ENCODE results near the gene PIP4K2C. TPM values are rescaled to one million over a fixed set of nuclear protein-coding genes. Genes with fewer than 3 reads are reported as not detected.

Gene PIP4K2C
- total RNA-seq, 1 experiment from 2014 or later = 37.1 TPM

GRCh38 chr12:57604454-57604991 is 13.5 kb downstream of the PIP4K2C start, which contains the start of gene DTX3:
DTX3 (plus strand) TSS chr12:57604824; CDS start chr12:57606518, 1,694 bp downstream.
- peak within 1 kb of the TSS; percentile 90 for H3K4me3 Mint-ChIP-seq
- Histone ChIP-seq H3K9me3 (ENCODE audit: control insufficient read depth, low read depth, low read length) (no peaks in the 10 kb centered on the region), H2BK120ac (ENCODE audit: low read depth, low read length, poor library complexity, severe bottlenecking) (no peak within 1 kb of the TSS), H3K23ac (ENCODE audit: insufficient read length, low read depth, low read length) (no peak within 1 kb of the TSS), H3K56ac (ENCODE audit: insufficient read length, low read depth, low read length) (no peak within 1 kb of the TSS), H3K27me3 (ENCODE audit: insufficient read depth, low read length) (no peaks in the 10 kb centered on the region), H4K91ac (ENCODE audit: insufficient read length, low read depth, low read length) (no peak within 1 kb of the TSS), H3K14ac (ENCODE audit: insufficient read depth, low read length) (peak within 1 kb of the TSS; percentile 99), H4K5ac (ENCODE audit: insufficient read length, low read depth, low read length) (peak within 1 kb of the TSS; percentile 63), H2BK5ac (ENCODE audit: insufficient read length, low read length) (no peak within 1 kb of the TSS), H2BK12ac (ENCODE audit: insufficient read length, low read depth, low read length) (peak within 1 kb of the TSS; percentile 30), H3T11ph (ENCODE audit: low read length) (no peak within 1 kb of the TSS), H2BK20ac (ENCODE audit: low read depth, low read length, poor library complexity, severe bottlenecking) (peak within 1 kb of the TSS; percentile 32), H2AFZ (ENCODE audit: low read length) (no peak within 1 kb of the TSS), H3K18ac (ENCODE audit: insufficient read length, low read depth, low read length) (peak within 1 kb of the TSS; percentile 94), H2BK15ac (ENCODE audit: low read depth, low read length) (no peak within 1 kb of the TSS), H4K20me1 (ENCODE audit: control insufficient read depth, insufficient read depth, insufficient read length) (no peaks in the 10 kb centered on the region), H3K4me2 (ENCODE audit: insufficient read depth, insufficient read length, low read length) (peak within 1 kb of the TSS; percentile 89), H3K79me2 (ENCODE audit: insufficient read depth, low read length) (no peaks in the 10 kb centered on the region), H3K9ac (ENCODE audit: extremely low read depth, insufficient read length, low read length) (peak within 1 kb of the TSS; percentile 66), H3K23me2 (ENCODE audit: insufficient read length, low read depth, low read length, poor library complexity, severe bottlenecking) (peaks cover 17% of the 10 kb centered on the region), H4K8ac (replicated peaks; ENCODE audit: insufficient read length, low read depth, low read length) (no peak within 1 kb of the TSS), H3K79me1 (ENCODE audit: insufficient read depth, low read depth, low read length, poor library complexity, severe bottlenecking) (no peaks in the 10 kb centered on the region), H3K4me1 (ENCODE audit: insufficient read depth, low read length) (peaks cover 3% of the 10 kb centered on the region), H3K4ac (ENCODE audit: low read depth, low read length) (no peak within 1 kb of the TSS), H2AK5ac (ENCODE audit: insufficient read length, low read length) (no peak within 1 kb of the TSS), H3K27ac (ENCODE audit: insufficient read length, low read depth, low read length) (no peak within 1 kb of the TSS)
- WGBS (ENCODE audit: extremely low coverage, insufficient read length, low lambda C conversion rate) = no CpG with 5 or more reads among the region's 36 CpGs
- H3K36me3 Mint-ChIP-seq (ENCODE audit: insufficient read depth in 1 of 3, low read depth in 3 of 3) = peaks cover 9 to 57% (median 36%) of the 10 kb centered on the region in 3 experiments
- H3K9me3 Mint-ChIP-seq = no peaks in the 10 kb centered on the region; a peak in 1 of 5 replicates
- no peaks in the 10 kb centered on the region for H3K27me3 Mint-ChIP-seq (ENCODE audit: low read depth)
- peak within 1 kb of the TSS; percentile 94 to 98 (median 97) for H3K27ac Mint-ChIP-seq
- peak; percentile 68 for DNase-seq
- H3K4me1 Mint-ChIP-seq = peaks cover 31 to 34% of the 10 kb centered on the region in 2 experiments
- TF ChIP-seq, protein P1, sequence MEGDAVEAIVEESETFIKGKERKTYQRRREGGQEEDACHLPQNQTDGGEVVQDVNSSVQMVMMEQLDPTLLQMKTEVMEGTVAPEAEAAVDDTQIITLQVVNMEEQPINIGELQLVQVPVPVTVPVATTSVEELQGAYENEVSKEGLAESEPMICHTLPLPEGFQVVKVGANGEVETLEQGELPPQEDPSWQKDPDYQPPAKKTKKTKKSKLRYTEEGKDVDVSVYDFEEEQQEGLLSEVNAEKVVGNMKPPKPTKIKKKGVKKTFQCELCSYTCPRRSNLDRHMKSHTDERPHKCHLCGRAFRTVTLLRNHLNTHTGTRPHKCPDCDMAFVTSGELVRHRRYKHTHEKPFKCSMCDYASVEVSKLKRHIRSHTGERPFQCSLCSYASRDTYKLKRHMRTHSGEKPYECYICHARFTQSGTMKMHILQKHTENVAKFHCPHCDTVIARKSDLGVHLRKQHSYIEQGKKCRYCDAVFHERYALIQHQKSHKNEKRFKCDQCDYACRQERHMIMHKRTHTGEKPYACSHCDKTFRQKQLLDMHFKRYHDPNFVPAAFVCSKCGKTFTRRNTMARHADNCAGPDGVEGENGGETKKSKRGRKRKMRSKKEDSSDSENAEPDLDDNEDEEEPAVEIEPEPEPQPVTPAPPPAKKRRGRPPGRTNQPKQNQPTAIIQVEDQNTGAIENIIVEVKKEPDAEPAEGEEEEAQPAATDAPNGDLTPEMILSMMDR (conservative IDR thresholded peaks at IDR 0.05) = no peak

All from H9 (cell line).